ENCODE measurements around the gene EDC4. TPM values are rescaled to one million over a fixed set of nuclear protein-coding genes. Genes with fewer than 3 reads are reported as not detected.

Gene EDC4
- total RNA-seq, 3 donors from 2014 or later, result 58.3 to 82.0 (median 64.6) TPM

- Histone ChIP-seq H3K4me3 (no peak overlapping the region), H3K4me1 (ENCODE audit: low read depth) (peaks cover 40% of the 10 kb centered on the region), H3K36me3 (ENCODE audit: low read depth) (no peaks in the 10 kb centered on the region), H3K9me3 (no peaks in the 10 kb centered on the region)
- no peak for ATAC-seq
- peak in 1 of 3 donors; percentile 26 for DNase-seq
- TF ChIP-seq CTCF (IDR thresholded peaks at IDR 0.05), result no peak
- intact Hi-C loops (cut with DNase I, micrococcal nuclease), result no loop called here
These were observed 27.4 kb upstream of the EDC4 start for GRCh38 chr16:67845291-67846062.

GRCh38 chr16:67846063-67846319 lies 26.9 kb upstream of the EDC4 start:
- DNase-seq (no peak), ATAC-seq (no peak)
- H3K4me3 ChIP-seq, result peak overlapping the region; percentile 91
- intact Hi-C loops (cut with DNase I, micrococcal nuclease), result no loop called here
- no peaks in the 10 kb centered on the region for H3K9me3 ChIP-seq
- no peaks in the 10 kb centered on the region for H3K36me3 ChIP-seq (ENCODE audit: low read depth)
- H3K4me1 ChIP-seq (ENCODE audit: low read depth), result peaks cover 40% of the 10 kb centered on the region
- no peak for TF ChIP-seq CTCF (IDR thresholded peaks at IDR 0.05)

GRCh38 chr16:67846320-67847063 lies 26.4 kb upstream of the EDC4 start, which contains the start of gene NUTF2:
Gene NUTF2, plus strand, starts transcription at chr16:67846933. Its CDS starts 18,198 bp downstream, at chr16:67865131.
- peaks cover 40% of the 10 kb centered on the region for H3K4me1 ChIP-seq (ENCODE audit: low read depth)
- DNase-seq (peak; percentile 97 to 98 (median 98)), ATAC-seq (peak; percentile 83)
- TF ChIP-seq CTCF (IDR thresholded peaks at IDR 0.05), result no peak
- intact Hi-C loops (cut with DNase I, micrococcal nuclease), result no loop called here
- H3K9me3 ChIP-seq, result no peaks in the 10 kb centered on the region
- no peaks in the 10 kb centered on the region for H3K36me3 ChIP-seq (ENCODE audit: low read depth)
- H3K4me3 ChIP-seq, result peak within 1 kb of the TSS; percentile 91

GRCh38 chr16:67847064-67847861 lies 25.6 kb upstream of the EDC4 start, which contains the start of gene CENPT:
Gene CENPT, minus strand, starts transcription at chr16:67847693. Its CDS starts 13,834 bp downstream, at chr16:67833859.
- Histone ChIP-seq H3K36me3 (ENCODE audit: low read depth) (no peaks in the 10 kb centered on the region), H3K4me3 (peak within 1 kb of the TSS; percentile 91), H3K4me1 (ENCODE audit: low read depth) (peaks cover 40% of the 10 kb centered on the region), H3K9me3 (no peaks in the 10 kb centered on the region)
- DNase-seq (peak; percentile 52 to 78 (median 60)), ATAC-seq (peak; percentile 69)
- intact Hi-C loops (cut with DNase I, micrococcal nuclease), result no loop called here
- TF ChIP-seq CTCF (IDR thresholded peaks at IDR 0.05), result no peak

- TF ChIP-seq CTCF (IDR thresholded peaks at IDR 0.05), result no peak
- Histone ChIP-seq H3K4me1 (ENCODE audit: low read depth) (peaks cover 40% of the 10 kb centered on the region), H3K9me3 (no peaks in the 10 kb centered on the region), H3K4me3 (no peak overlapping the region), H3K36me3 (ENCODE audit: low read depth) (no peaks in the 10 kb centered on the region)
- DNase-seq (no peak), ATAC-seq (no peak)
- intact Hi-C loops (cut with DNase I, micrococcal nuclease), result no loop called here
These were observed 24.7 kb upstream of the EDC4 start for GRCh38 chr16:67848118-67848517.
